Upper lobe of right lung (tissue), 1 donor: ENCODE data around the gene ZBTB7C. TPM values are rescaled to one million over a fixed set of nuclear protein-coding genes. Genes with fewer than 3 reads are reported as not detected.

Experiments used
- ATAC-seq: fragments of 200-7000 bp; cut with Tn5 transposase; one replicate; pipeline ENCODE4 v1.9.1; 2020; ENCODE audit warnings: mild to moderate bottlenecking, moderate library complexity
- DNase-seq: peaks from one replicate; pipeline ENCODE4 v3.0.0-alpha.2; 2020
- H3K27ac ChIP-seq: fragments of 200-600 bp; one replicate; pipeline ENCODE4 v1.8.0; 2022
- H3K27me3 ChIP-seq: fragments of 200-600 bp; one replicate; pipeline ENCODE4 v1.8.0; 2022; ENCODE audit warnings: mild to moderate bottlenecking
- H3K36me3 ChIP-seq: fragments of 200-600 bp; one replicate; pipeline ENCODE4 v1.8.0; 2022
- H3K4me1 ChIP-seq: fragments of 200-600 bp; one replicate; pipeline ENCODE4 v1.8.0; 2022
- H3K4me3 ChIP-seq: fragments of 200-600 bp; one replicate; pipeline ENCODE4 v1.8.0; 2022; ENCODE audit warnings: mild to moderate bottlenecking
- H3K9me3 ChIP-seq: fragments of 200-600 bp; one replicate; pipeline ENCODE4 v1.8.0; 2022
- CTCF ChIP-seq: fragments of 200-600 bp; IDR thresholded peaks from one replicate; pipeline ENCODE4 v1.8.0; 2022; ENCODE audit warnings: antibody characterized with exemption
- intact Hi-C: fragments of 100-400 bp; cut with DNase I; formaldehyde crosslinking; loops from one replicate; pipeline ENCODE4 v1.11.0; 2022
- total RNA-seq: library from RNA; stranded (reverse); fragmentation: NEBNext Ultra II Directional; extraction: Animal tissue kit (Norgen Biotek cat#: 25700); gene quantifications from one replicate; pipeline ENCODE4 v1.2.1, GENCODE V29; 2021
- donor health status: DM: no; HTN: yes; CAD: no; lungs with severe emphysema.

The ZBTB7C gene
- total RNA-seq, 1 donor from 2014 or later = 17.7 TPM

- no peaks in the 10 kb centered on the region for H3K36me3 ChIP-seq
- no peaks in the 10 kb centered on the region for H3K9me3 ChIP-seq
- no peak overlapping the region for H3K4me3 ChIP-seq
- H3K27ac ChIP-seq = no peak overlapping the region
- ATAC-seq (peak; percentile 91), DNase-seq (no peak)
- no peak for TF ChIP-seq CTCF
- H3K4me1 ChIP-seq = no peaks in the 10 kb centered on the region
- no peaks in the 10 kb centered on the region for H3K27me3 ChIP-seq
- intact Hi-C loops = no loop called here
Observed at GRCh38 chr18:47985866-47986265, 423.3 kb downstream of the ZBTB7C start.

GRCh38 chr18:47984991-47985390, 424.2 kb downstream of the ZBTB7C start:
- Histone ChIP-seq H3K9me3 (no peaks in the 10 kb centered on the region), H3K4me1 (no peaks in the 10 kb centered on the region), H3K36me3 (no peaks in the 10 kb centered on the region), H3K27ac (no peak overlapping the region), H3K4me3 (no peak overlapping the region), H3K27me3 (no peaks in the 10 kb centered on the region)
- intact Hi-C loops = no loop called here
- ATAC-seq (no peak), DNase-seq (no peak)
- no peak for TF ChIP-seq CTCF

- H3K4me3 ChIP-seq = no peak overlapping the region
- H3K36me3 ChIP-seq = no peaks in the 10 kb centered on the region
- H3K27me3 ChIP-seq = no peaks in the 10 kb centered on the region
- TF ChIP-seq CTCF = no peak
- DNase-seq (no peak), ATAC-seq (no peak)
- H3K9me3 ChIP-seq = no peaks in the 10 kb centered on the region
- no peak overlapping the region for H3K27ac ChIP-seq
- H3K4me1 ChIP-seq = no peaks in the 10 kb centered on the region
- intact Hi-C loops = no loop called here
Observed at GRCh38 chr18:47983946-47984345, 425.2 kb downstream of the ZBTB7C start.

GRCh38 chr18:47983055-47983454, 426.1 kb downstream of the ZBTB7C start:
- DNase-seq (no peak), ATAC-seq (no peak)
- Histone ChIP-seq H3K27ac (no peak overlapping the region), H3K9me3 (no peaks in the 10 kb centered on the region), H3K4me1 (no peaks in the 10 kb centered on the region), H3K4me3 (no peak overlapping the region), H3K36me3 (no peaks in the 10 kb centered on the region), H3K27me3 (no peaks in the 10 kb centered on the region)
- intact Hi-C loops = no loop called here
- TF ChIP-seq CTCF = no peak

- ATAC-seq (no peak), DNase-seq (no peak)
- Histone ChIP-seq H3K9me3 (no peaks in the 10 kb centered on the region), H3K27ac (no peak overlapping the region), H3K4me1 (no peaks in the 10 kb centered on the region), H3K4me3 (no peak overlapping the region), H3K36me3 (no peaks in the 10 kb centered on the region), H3K27me3 (no peaks in the 10 kb centered on the region)
- no peak for TF ChIP-seq CTCF
- intact Hi-C loops = no loop called here
Observed at GRCh38 chr18:47981830-47982229, 427.4 kb downstream of the ZBTB7C start.

- Histone ChIP-seq H3K27me3 (no peaks in the 10 kb centered on the region), H3K4me1 (no peaks in the 10 kb centered on the region), H3K9me3 (no peaks in the 10 kb centered on the region), H3K36me3 (no peaks in the 10 kb centered on the region), H3K27ac (no peak overlapping the region), H3K4me3 (no peak overlapping the region)
- no peak for ATAC-seq
- no peak for DNase-seq
- TF ChIP-seq CTCF = no peak
- intact Hi-C loops = no loop called here
Observed at GRCh38 chr18:47981320-47981719, 427.9 kb downstream of the ZBTB7C start.
